ENCODE data around the gene CDK5RAP3. TPM values are rescaled to one million over a fixed set of nuclear protein-coding genes. Genes with fewer than 3 reads are reported as not detected.

The CDK5RAP3 gene
- total RNA-seq, 4 donors from 2014 or later = 43.8 to 98.8 (median 63.8) TPM

GRCh38 chr17:48025904-48026501 lies 55.1 kb downstream of the CDK5RAP3 start:
- peaks cover 3 to 55% (median 38%) of the 10 kb centered on the region in 3 donors for H3K4me1 ChIP-seq
- no peaks in the 10 kb centered on the region for H3K36me3 ChIP-seq
- ATAC-seq = no peak
- 14 to 26% methylated on average over 1 to 6 of the region's 8 CpGs for WGBS, 2 donors (ENCODE audit: low coverage in 1 of 2)
- H3K9me3 ChIP-seq = no peaks in the 10 kb centered on the region
- H3K4me3 ChIP-seq = peak overlapping the region in 1 of 2 donors; percentile 57
- peaks cover 11% of the 10 kb centered on the region for H3K27me3 ChIP-seq
- TF ChIP-seq EP300 (IDR thresholded peaks at IDR 0.05) (no peak), CTCF (IDR thresholded peaks at IDR 0.05) (no peak), POLR2AphosphoS5 (IDR thresholded peaks at IDR 0.05) (no peak), POLR2A (IDR thresholded peaks at IDR 0.05) (no peak)
- peak overlapping the region in 3 of 4 donors; percentile 80 to 87 (median 83) for H3K27ac ChIP-seq

GRCh38 chr17:48026502-48027321 lies 55.8 kb downstream of the CDK5RAP3 start:
- Histone ChIP-seq H3K27me3 (peaks cover 11% of the 10 kb centered on the region), H3K9me3 (no peaks in the 10 kb centered on the region), H3K4me1 (peaks cover 3 to 55% (median 38%) of the 10 kb centered on the region in 3 donors), H3K4me3 (no peak overlapping the region), H3K36me3 (no peaks in the 10 kb centered on the region), H3K27ac (peak overlapping the region in 3 of 4 donors; percentile 80 to 87 (median 83))
- 15 to 50% methylated on average over 2 to 8 of the region's 18 CpGs for WGBS, 2 donors (ENCODE audit: low coverage in 1 of 2)
- TF ChIP-seq CTCF (IDR thresholded peaks at IDR 0.05) (peak; percentile 86 to 93 (median 90)), POLR2A (IDR thresholded peaks at IDR 0.05) (no peak)
- ATAC-seq = peak; percentile 21

- Histone ChIP-seq H3K4me3 (no peak overlapping the region), H3K27ac (no peak overlapping the region), H3K36me3 (peaks cover 0 to 5% of the 10 kb centered on the region in 2 donors), H3K4me1 (peaks cover 3 to 55% (median 38%) of the 10 kb centered on the region in 3 donors), H3K27me3 (peaks cover 11% of the 10 kb centered on the region), H3K9me3 (no peaks in the 10 kb centered on the region)
- WGBS, 2 donors (ENCODE audit: low coverage in 1 of 2) = 90 to 95% methylated on average over 2 to 6 of the region's 12 CpGs
- no peak for ATAC-seq
- TF ChIP-seq CTCF (IDR thresholded peaks at IDR 0.05) = no peak
- TF ChIP-seq POLR2A (IDR thresholded peaks at IDR 0.05) = no peak
- no peak for TF ChIP-seq EP300 (IDR thresholded peaks at IDR 0.05)
- no peak for TF ChIP-seq POLR2AphosphoS5 (IDR thresholded peaks at IDR 0.05)
Measured at GRCh38 chr17:48027322-48027981, 56.5 kb downstream of the CDK5RAP3 start.

GRCh38 chr17:48028736-48029135 lies 57.8 kb downstream of the CDK5RAP3 start:
- Histone ChIP-seq H3K4me3 (no peak overlapping the region), H3K4me1 (peaks cover 3 to 43% (median 34%) of the 10 kb centered on the region in 3 donors), H3K9me3 (no peaks in the 10 kb centered on the region), H3K36me3 (peaks cover 0 to 5% of the 10 kb centered on the region in 2 donors), H3K27me3 (peaks cover 6% of the 10 kb centered on the region), H3K27ac (no peak overlapping the region)
- TF ChIP-seq POLR2AphosphoS5 (IDR thresholded peaks at IDR 0.05) = no peak
- no peak for TF ChIP-seq CTCF (IDR thresholded peaks at IDR 0.05)
- no peak for TF ChIP-seq EP300 (IDR thresholded peaks at IDR 0.05)
- TF ChIP-seq POLR2A (IDR thresholded peaks at IDR 0.05) = no peak
- 50% methylated on average over 1 of the region's 1 CpG; no CpG with 5 or more reads in 1 of the 2 donors for WGBS, 2 donors (ENCODE audit: low coverage in 1 of 2)
- no peak for ATAC-seq

Measured in gastroesophageal sphincter (tissue), 4 donors.